A549 treated with GW870086 at 1 μM for 4 hours (cell line): Measurements from ENCODE around the gene SHISA5. TPM values are rescaled to one million over a fixed set of nuclear protein-coding genes. Genes with fewer than 3 reads are reported as not detected.

Experiments
- total RNA-seq: library from RNA; stranded (reverse); fragments of 200-300 nt; extraction: Qiagen RNA extraction; gene quantifications from 5 replicates; pipeline ENCODE4 v1.2.3, GENCODE V29; 2022; ENCODE audit warnings: low read depth

Gene SHISA5
- 95.8 to 129 TPM (median 122 TPM) in 5 replicates for total RNA-seq

DNA sequence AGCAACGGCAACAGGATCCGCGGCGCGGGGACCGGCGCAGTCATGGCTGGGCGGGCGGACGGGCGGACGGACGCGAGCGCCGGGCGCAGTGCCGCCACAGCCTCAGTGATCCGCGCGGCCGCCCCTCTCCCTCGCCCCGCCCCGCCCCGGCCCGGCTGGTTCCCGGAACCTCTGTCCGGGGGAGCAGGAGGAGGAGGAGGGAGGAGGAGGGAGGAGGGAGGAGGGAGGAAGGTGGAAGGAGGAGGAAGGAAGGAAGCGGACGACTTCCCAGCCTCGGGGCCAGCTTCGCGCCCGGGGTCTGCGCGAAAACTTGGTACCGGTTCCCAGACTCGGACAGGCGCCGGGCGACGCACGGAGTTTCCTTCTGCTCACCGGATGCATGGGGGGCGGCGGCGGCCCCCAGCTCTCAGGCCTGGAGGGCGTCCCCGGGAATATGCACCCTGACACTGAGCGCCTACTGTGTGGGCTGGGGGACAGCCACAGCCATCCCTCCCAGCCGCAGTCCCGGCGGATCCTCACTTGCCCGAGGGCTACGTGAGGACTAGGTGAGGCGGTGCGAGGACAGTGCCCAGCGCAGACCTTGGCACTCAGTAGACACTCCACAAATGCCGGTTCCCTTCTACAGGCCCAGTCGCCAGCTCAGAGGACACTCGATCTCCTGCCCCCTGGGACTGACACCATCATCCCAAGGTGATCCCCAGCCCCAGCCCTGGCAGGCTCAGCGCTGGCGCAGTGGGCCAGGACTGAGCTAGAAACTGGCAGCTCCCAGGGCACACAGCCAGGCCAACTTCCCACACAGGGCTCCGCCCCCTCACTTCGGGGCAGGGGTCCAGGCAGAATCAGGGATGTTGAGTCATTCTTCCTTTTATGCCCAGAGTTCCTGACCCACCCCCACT lies at the start of gene SHISA5:
Gene SHISA5 (minus strand): TSS at position 124 of the 896 bp plus-strand sequence. CDS start 80 bp downstream, at position 44.

DNA sequence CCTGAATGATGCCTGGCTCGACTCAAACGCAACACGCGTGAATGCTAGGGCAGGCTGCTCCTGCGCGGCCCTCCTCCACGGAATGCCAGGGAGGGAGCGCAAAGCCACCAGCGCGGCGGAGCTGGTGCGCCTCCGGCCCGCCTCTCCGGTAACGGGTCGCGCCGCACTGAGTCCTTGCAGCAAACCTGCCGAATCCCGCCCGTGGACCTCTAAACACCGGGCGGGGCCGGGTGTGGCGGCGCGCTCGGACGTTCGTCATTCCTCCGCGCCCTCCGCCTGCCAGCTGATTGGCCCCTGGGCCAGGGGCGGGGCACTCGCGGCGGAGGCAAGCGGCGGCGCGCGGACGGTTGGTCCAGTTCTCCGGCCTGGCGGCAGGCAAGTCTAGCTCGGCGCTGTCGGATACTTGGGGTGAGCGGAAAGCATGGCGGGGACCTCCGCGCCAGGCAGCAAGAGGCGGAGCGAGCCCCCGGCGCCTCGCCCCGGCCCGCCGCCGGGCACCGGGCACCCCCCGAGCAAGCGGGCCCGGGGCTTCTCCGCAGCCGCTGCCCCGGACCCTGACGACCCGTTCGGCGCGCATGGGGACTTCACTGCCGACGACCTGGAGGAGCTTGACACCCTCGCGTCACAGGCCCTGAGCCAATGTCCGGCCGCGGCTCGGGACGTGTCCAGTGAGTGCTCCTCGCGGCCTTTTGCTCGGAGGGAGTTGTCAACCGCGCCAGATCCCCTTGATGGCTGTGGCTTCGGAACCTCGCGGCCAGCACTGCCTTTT lies 57.4 kb downstream of the SHISA5 start, which contains the start of gene ATRIP:
Gene ATRIP (plus strand): TSS at position 313 of the 769 bp plus-strand sequence. CDS start 109 bp downstream, at position 422.

GRCh38 chr3:48439820-48440589 lies 64.0 kb downstream of the SHISA5 start, which contains the start of the genes CCDC51 and TMA7:
CCDC51 (minus strand) TSS chr3:48440119; CDS start chr3:48435128, 4,991 bp downstream.
TMA7 (plus strand) TSS chr3:48440257; CDS start chr3:48440297, 40 bp downstream.

DNA sequence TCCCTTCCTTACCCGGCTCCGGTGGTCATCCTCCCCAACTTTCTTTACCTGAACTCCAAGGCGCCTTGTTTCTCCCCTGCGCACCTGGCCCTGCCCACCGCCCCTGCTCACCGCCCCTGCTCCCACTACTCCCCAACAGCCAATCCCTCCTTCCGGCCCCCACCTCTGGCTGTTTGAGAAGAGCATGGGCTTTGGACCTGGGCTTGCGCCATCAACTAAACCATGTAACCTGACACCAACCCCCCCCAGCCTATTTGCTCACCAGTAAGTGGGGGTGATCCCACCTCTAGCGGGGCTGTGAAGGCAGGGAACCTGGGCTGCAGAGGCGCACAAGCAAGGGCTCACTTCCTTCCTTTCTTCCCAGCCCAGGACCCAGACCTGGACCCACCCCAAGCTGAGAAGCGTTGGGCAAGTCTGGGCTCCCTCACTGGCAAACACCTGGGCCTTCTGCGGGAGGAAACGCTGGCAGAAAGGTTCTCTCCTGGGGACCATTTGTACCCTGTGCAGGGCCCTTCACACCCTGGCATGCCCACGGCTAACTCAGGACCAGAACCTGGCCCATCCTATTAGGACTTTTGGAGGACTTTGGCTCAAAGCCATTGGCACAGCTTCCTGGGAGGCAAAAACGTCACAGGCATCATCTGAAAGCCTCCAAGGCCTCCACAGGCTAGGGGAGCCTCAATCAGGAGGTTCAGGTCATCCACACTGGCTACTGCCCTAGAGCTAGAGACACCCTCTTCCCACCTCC lies 73.8 kb downstream of the SHISA5 start, which contains the start of gene PLXNB1:
Gene PLXNB1 (minus strand): TSS at position 127 of the 748 bp plus-strand sequence. CDS start 5,475 bp downstream, outside the sequence.

Other genes with a start within 250 kb of the SHISA5 start
- 21.6 to 28.9 TPM (median 22.7 TPM) in 5 replicates for gene NME6, start 202.8 kb downstream of the SHISA5 start, total RNA-seq
- gene SPINK8, start 170.5 kb downstream of the SHISA5 start, total RNA-seq = not detected in 5 replicates
- not detected in 5 replicates for gene FBXW12, start 132.0 kb downstream of the SHISA5 start, total RNA-seq
- 14.6 to 17.8 TPM (median 16.9 TPM) in 5 replicates for gene PLXNB1, start 74.1 kb downstream of the SHISA5 start, total RNA-seq
- 25.3 to 29.7 TPM (median 26.2 TPM) in 5 replicates for gene CCDC51, start 64.1 kb downstream of the SHISA5 start, total RNA-seq
- gene TMA7, start 63.9 kb downstream of the SHISA5 start, total RNA-seq = 276 to 367 TPM (median 288 TPM) in 5 replicates
- gene ATRIP, start 57.4 kb downstream of the SHISA5 start, total RNA-seq = 7.9 to 10.4 TPM (median 8.4 TPM) in 5 replicates
- gene PFKFB4, start 52.6 kb upstream of the SHISA5 start, total RNA-seq = 9.0 to 14.2 TPM (median 13.2 TPM) in 5 replicates
- 8.0 to 10.3 TPM (median 8.5 TPM) in 5 replicates for gene UCN2, start 59.6 kb upstream of the SHISA5 start, total RNA-seq
- gene COL7A1, start 91.2 kb upstream of the SHISA5 start, total RNA-seq = 138 to 185 TPM (median 169 TPM) in 5 replicates
- gene UQCRC1, start 105.5 kb upstream of the SHISA5 start, total RNA-seq = 162 to 219 TPM (median 177 TPM) in 5 replicates
- not detected in 5 replicates for gene TMEM89, start 117.6 kb upstream of the SHISA5 start, total RNA-seq
- gene SLC26A6, start 131.3 kb upstream of the SHISA5 start, total RNA-seq = 14.3 to 19.9 TPM (median 17.5 TPM) in 5 replicates
- 3.1 to 4.8 TPM (median 4.0 TPM) in 5 replicates for gene CELSR3, start 158.7 kb upstream of the SHISA5 start, total RNA-seq
- 7.4 to 9.7 TPM (median 8.5 TPM) in 5 replicates for gene NCKIPSD, start 181.7 kb upstream of the SHISA5 start, total RNA-seq
- 43.9 to 52.0 TPM (median 47.8 TPM) in 5 replicates for gene IP6K2, start 213.0 kb upstream of the SHISA5 start, total RNA-seq